Kidney epithelial cell (primary cell): ENCODE data around the gene RPS18. TPM values are rescaled to one million over a fixed set of nuclear protein-coding genes. Genes with fewer than 3 reads are reported as not detected.
"Not testable (repeated sequence)": the region's sequence is repeated elsewhere in the genome, so short reads cannot be mapped to it uniquely, and the experiment has no call there.

Experiments used
- DNase-seq: peaks from one replicate; pipeline ENCODE4 v3.0.0-alpha.2; 2010; ENCODE audit warnings: low read depth
- H3K27me3 ChIP-seq: 2 replicates; pipeline ENCODE4 v1.6.0; 2011; ENCODE audit warnings: low read length; ENCODE audit not compliant: control insufficient read depth, insufficient read depth
- H3K36me3 ChIP-seq: 2 replicates; pipeline ENCODE4 v1.5.1; 2011; ENCODE audit warnings: low read length; ENCODE audit not compliant: control insufficient read depth, insufficient read depth
- H3K4me3 ChIP-seq: 2 replicates; pipeline ENCODE4 v1.5.1; 2011; ENCODE audit warnings: low read depth, mild to moderate bottlenecking, control low read depth, low read length
- total RNA-seq: library from RNA; depleted of rRNA; stranded (reverse); fragments of >200 nt; gene quantifications from 2 replicates; pipeline ENCODE4 v1.2.3, GENCODE V29; 2015
- TF ChIP-seq, protein P1 (sequence below): IDR thresholded peaks from 2 replicates; pipeline ENCODE4 v1.5.1; 2011; ENCODE audit warnings: mild to moderate bottlenecking, moderate library complexity, low read length, control low read depth, inconsistent platforms; ENCODE audit not compliant: insufficient read depth, poor library complexity, severe bottlenecking

The RPS18 gene
- total RNA-seq, 1 donor from 2014 or later, result 7,360 TPM

- Histone ChIP-seq H3K27me3 (no peaks in the 10 kb centered on the region), H3K4me3 (no peak overlapping the region), H3K36me3 (peaks cover 4% of the 10 kb centered on the region)
- TF ChIP-seq, protein P1, sequence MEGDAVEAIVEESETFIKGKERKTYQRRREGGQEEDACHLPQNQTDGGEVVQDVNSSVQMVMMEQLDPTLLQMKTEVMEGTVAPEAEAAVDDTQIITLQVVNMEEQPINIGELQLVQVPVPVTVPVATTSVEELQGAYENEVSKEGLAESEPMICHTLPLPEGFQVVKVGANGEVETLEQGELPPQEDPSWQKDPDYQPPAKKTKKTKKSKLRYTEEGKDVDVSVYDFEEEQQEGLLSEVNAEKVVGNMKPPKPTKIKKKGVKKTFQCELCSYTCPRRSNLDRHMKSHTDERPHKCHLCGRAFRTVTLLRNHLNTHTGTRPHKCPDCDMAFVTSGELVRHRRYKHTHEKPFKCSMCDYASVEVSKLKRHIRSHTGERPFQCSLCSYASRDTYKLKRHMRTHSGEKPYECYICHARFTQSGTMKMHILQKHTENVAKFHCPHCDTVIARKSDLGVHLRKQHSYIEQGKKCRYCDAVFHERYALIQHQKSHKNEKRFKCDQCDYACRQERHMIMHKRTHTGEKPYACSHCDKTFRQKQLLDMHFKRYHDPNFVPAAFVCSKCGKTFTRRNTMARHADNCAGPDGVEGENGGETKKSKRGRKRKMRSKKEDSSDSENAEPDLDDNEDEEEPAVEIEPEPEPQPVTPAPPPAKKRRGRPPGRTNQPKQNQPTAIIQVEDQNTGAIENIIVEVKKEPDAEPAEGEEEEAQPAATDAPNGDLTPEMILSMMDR, result no peak
- no peak for DNase-seq
These were observed 7.4 kb downstream of the RPS18 start for GRCh38 chr6:33279257-33279695.

- Histone ChIP-seq H3K36me3 (peaks cover 4% of the 10 kb centered on the region), H3K27me3 (no peaks in the 10 kb centered on the region), H3K4me3 (no peak overlapping the region)
- TF ChIP-seq, protein P1, result peak; percentile 95
- no peak for DNase-seq
These were observed 8.2 kb downstream of the RPS18 start for GRCh38 chr6:33279971-33280511.

GRCh38 chr6:33280539-33280938 lies 8.7 kb downstream of the RPS18 start:
- no peak for DNase-seq
- Histone ChIP-seq H3K4me3 (no peak overlapping the region), H3K36me3 (peaks cover 4% of the 10 kb centered on the region), H3K27me3 (no peaks in the 10 kb centered on the region)
- TF ChIP-seq, protein P1, result no peak

DNA sequence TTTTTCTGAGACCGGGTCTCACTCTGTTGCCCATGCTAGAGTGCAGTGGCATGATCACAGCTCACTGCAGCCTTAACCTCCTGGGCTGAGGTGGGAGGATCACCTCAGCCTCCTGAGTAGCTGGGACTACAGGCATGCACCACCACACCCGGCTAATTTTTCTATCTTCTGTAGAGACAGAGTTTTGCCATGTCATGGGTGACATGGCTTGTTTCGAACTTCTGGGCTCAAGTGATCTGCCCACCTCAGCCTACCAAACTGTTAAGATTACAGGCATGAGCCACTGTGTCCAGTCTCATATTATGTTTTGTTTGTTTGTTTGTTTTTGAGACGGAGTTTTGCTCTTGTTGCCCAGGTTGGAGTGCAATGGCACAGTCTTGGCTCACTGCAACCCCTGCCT lies 13.3 kb downstream of the RPS18 start:
- H3K4me3 ChIP-seq, H3K36me3 ChIP-seq, H3K27me3 ChIP-seq, DNase-seq: not testable (repeated sequence)

DNA sequence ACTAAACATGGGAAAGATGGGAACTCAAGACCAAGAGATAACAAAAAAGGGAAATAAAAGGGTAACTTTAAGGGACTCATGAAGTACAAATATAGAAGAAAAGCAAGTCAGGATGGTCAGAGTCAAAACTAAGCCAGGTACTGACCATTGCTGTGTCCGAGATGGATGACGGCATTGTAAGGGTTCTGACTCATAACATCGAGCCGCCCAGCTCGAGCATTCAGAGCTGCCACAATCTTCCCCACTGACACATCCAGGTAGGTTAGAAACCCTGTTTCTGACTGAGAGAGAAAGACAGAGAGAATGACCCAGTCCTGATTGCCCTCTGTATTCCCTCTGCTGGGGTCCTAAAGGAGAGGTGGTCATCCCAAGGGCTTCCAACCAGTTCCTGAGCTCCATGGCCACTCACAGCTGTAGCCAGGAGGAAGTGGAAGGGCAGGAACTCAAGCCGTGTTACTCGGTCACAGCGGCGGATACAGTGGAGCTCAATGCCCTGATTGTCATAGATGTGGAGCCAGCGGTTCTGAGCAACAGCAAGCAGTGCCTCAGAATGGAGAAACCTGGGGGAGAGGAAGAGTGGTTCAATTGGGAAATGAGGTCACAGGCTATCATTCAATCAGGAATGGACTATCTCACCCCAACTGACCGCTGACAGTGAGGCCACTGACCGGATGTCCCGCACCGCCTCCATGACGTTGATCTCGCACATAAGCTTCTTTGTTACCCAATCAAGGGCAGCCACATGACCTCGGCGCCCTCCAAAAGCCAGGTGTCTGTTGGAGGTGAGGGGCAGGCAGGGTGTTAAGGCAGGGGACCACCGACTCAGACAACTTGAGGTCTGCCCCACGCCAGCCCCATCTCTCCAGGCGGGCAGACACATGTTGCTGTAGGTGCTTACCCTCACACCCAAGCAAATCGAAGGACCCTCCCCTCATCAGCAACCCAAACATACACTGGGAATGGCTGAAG lies 15.4 kb downstream of the RPS18 start:
- H3K27me3 ChIP-seq, result no peaks in the 10 kb centered on the region
- no peaks in the 10 kb centered on the region for H3K36me3 ChIP-seq
- no peak for DNase-seq
- no peak overlapping the region for H3K4me3 ChIP-seq
- TF ChIP-seq, protein P1, result no peak

GRCh38 chr6:33288141-33288920 lies 16.5 kb downstream of the RPS18 start:
- H3K27me3 ChIP-seq, result no peaks in the 10 kb centered on the region
- no peak for DNase-seq
- TF ChIP-seq, protein P1, result no peak
- H3K36me3 ChIP-seq, result no peaks in the 10 kb centered on the region
- peak overlapping the region; percentile 83 for H3K4me3 ChIP-seq
